DOHH2 (cell line): Measurements from ENCODE around the gene KCNK5.

ENCODE experiments used
- H3F3A ChIP-seq: fragments of 200-600 bp; sonication (generic), shearing (Covaris generic); 2 replicates; pipeline ENCODE4 v1.6.0; 2016; ENCODE audit warnings: antibody characterized with exemption, mild to moderate bottlenecking; ENCODE audit not compliant: control insufficient read depth, insufficient read depth
- H3K27ac ChIP-seq: fragments of 200-600 bp; sonication (generic); 2 replicates; pipeline ENCODE4 v1.5.1; 2014; ENCODE audit warnings: low read depth, mild to moderate bottlenecking, low read length, moderate library complexity
- H3K27me3 ChIP-seq: fragments of 200-600 bp; sonication (generic); 2 replicates; pipeline ENCODE4 v1.6.1; 2014; ENCODE audit warnings: mild to moderate bottlenecking, low read length, mixed read lengths; ENCODE audit not compliant: control insufficient read depth
- H3K36me3 ChIP-seq: fragments of 200-600 bp; sonication (generic); 2 replicates; pipeline ENCODE4 v1.6.1; 2014; ENCODE audit warnings: mild to moderate bottlenecking, low read length, moderate library complexity, mixed read lengths; ENCODE audit not compliant: control insufficient read depth
- H3K4me1 ChIP-seq: fragments of 200-600 bp; sonication (generic); 2 replicates; pipeline ENCODE4 v1.6.1; 2014; ENCODE audit warnings: mild to moderate bottlenecking, low read length, mixed read lengths; ENCODE audit not compliant: control insufficient read depth
- H3K4me2 ChIP-seq: fragments of 200-600 bp; sonication (generic); 2 replicates; pipeline ENCODE4 v1.6.0; 2014; ENCODE audit warnings: mild to moderate bottlenecking, low read length, moderate library complexity
- H3K4me3 ChIP-seq: fragments of 200-600 bp; sonication (generic); 2 replicates; pipeline ENCODE4 v1.5.1; 2014; ENCODE audit warnings: mild to moderate bottlenecking, low read length, mixed read lengths
- H3K79me2 ChIP-seq: fragments of 200-600 bp; sonication (generic); 2 replicates; pipeline ENCODE4 v1.6.1; 2014; ENCODE audit warnings: mild to moderate bottlenecking, low read length, mixed read lengths; ENCODE audit not compliant: control insufficient read depth
- H3K9me2 ChIP-seq: fragments of 200-600 bp; sonication (generic); replicated peaks from 2 replicates; pipeline ENCODE4 v1.6.1; 2014; ENCODE audit warnings: mild to moderate bottlenecking, low read length, mixed read lengths; ENCODE audit not compliant: control insufficient read depth
- H3K9me3 ChIP-seq: fragments of 200-600 bp; sonication (generic); 2 replicates; pipeline ENCODE4 v1.6.1; 2014; ENCODE audit warnings: antibody characterized with exemption, low read length, mixed read lengths; ENCODE audit not compliant: control insufficient read depth, insufficient read depth
- H4K20me1 ChIP-seq: fragments of 200-600 bp; sonication (generic); 2 replicates; pipeline ENCODE4 v1.6.0; 2014; ENCODE audit warnings: low read depth, mild to moderate bottlenecking, antibody characterized with exemption, low read length, moderate library complexity; ENCODE audit not compliant: control insufficient read depth, insufficient read depth
- EZH2phosphoT487 ChIP-seq: fragments of 200-600 bp; sonication (generic); IDR thresholded peaks from 2 replicates; pipeline ENCODE4 v1.6.1; 2017; ENCODE audit warnings: borderline replicate concordance, mild to moderate bottlenecking, antibody characterized with exemption, low read length, moderate library complexity, mixed read lengths
- TF ChIP-seq, protein P1 (sequence below): fragments of 200-600 bp; sonication (generic); IDR thresholded peaks from one replicate; pipeline ENCODE4 v1.5.1; 2014; ENCODE audit warnings: antibody characterized with exemption, mild to moderate bottlenecking, low read depth, low read length; ENCODE audit not compliant: poor library complexity, severe bottlenecking

The KCNK5 gene

DNA sequence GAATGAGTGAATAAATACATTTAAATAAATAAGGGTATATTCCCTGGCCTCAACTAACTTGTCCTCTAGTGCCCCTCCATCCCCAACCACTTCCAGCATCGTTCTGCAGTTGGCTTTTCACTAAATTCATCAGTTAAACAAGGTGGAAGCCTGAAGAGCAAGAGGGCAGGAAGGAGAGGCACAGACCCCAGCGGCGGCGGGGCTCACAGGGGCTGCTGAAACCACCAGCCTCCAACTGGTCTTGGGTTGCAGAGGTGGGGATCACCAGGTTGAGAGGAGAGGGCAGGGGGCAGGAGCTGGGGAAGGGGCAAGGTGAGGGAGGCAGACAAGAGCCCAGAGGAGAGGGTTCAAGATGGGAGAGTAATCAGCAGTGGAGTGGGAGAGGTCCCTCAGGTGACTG lies 27.1 kb downstream of the KCNK5 start:
- Histone ChIP-seq H3K27me3 (no peaks in the 10 kb centered on the region), H3K36me3 (no peaks in the 10 kb centered on the region), H3K4me1 (peaks cover 14% of the 10 kb centered on the region), H3K4me3 (no peak overlapping the region), H3K27ac (no peak overlapping the region), H3F3A (no peaks in the 10 kb centered on the region), H3K4me2 (no peak overlapping the region), H4K20me1 (no peaks in the 10 kb centered on the region), H3K9me2 (no peaks in the 10 kb centered on the region), H3K79me2 (no peaks in the 10 kb centered on the region), H3K9me3 (no peaks in the 10 kb centered on the region)
- TF ChIP-seq EZH2phosphoT487 = no peak
- TF ChIP-seq, protein P1, sequence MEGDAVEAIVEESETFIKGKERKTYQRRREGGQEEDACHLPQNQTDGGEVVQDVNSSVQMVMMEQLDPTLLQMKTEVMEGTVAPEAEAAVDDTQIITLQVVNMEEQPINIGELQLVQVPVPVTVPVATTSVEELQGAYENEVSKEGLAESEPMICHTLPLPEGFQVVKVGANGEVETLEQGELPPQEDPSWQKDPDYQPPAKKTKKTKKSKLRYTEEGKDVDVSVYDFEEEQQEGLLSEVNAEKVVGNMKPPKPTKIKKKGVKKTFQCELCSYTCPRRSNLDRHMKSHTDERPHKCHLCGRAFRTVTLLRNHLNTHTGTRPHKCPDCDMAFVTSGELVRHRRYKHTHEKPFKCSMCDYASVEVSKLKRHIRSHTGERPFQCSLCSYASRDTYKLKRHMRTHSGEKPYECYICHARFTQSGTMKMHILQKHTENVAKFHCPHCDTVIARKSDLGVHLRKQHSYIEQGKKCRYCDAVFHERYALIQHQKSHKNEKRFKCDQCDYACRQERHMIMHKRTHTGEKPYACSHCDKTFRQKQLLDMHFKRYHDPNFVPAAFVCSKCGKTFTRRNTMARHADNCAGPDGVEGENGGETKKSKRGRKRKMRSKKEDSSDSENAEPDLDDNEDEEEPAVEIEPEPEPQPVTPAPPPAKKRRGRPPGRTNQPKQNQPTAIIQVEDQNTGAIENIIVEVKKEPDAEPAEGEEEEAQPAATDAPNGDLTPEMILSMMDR = no peak

DNA sequence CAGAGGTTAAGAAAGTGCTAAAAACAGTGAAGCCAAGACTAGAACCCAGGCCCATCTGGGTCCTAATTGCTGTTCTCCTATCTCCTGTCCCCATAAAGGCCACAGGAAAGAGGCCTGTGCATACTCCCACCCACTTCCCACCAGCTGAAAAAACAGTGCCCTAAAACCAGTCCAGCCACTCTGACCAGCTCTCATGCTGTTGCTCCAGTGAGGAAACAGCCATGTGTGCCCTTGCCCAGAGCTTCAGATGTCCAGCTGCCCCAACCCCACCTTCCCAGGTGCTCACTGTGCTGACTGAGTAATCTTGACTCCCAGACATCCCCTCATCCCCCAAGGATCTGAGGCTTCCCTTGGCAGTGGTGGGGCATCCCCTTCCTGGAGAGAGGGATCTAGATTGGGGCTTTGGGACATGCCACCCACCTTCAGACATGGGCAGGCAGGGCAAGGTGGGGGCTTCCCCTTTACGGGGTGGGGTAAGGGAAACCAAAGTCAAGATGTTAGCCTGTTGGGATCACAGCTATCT lies 28.7 kb downstream of the KCNK5 start:
- H3F3A ChIP-seq = no peaks in the 10 kb centered on the region
- H3K4me2 ChIP-seq = no peak overlapping the region
- H3K79me2 ChIP-seq = no peaks in the 10 kb centered on the region
- no peak overlapping the region for H3K4me3 ChIP-seq
- TF ChIP-seq, protein P1 = no peak
- no peak for TF ChIP-seq EZH2phosphoT487
- no peaks in the 10 kb centered on the region for H3K27me3 ChIP-seq
- no peaks in the 10 kb centered on the region for H3K9me2 ChIP-seq
- H3K27ac ChIP-seq = no peak overlapping the region
- no peaks in the 10 kb centered on the region for H4K20me1 ChIP-seq
- peaks cover 18% of the 10 kb centered on the region for H3K4me1 ChIP-seq
- H3K36me3 ChIP-seq = no peaks in the 10 kb centered on the region
- no peaks in the 10 kb centered on the region for H3K9me3 ChIP-seq

DNA sequence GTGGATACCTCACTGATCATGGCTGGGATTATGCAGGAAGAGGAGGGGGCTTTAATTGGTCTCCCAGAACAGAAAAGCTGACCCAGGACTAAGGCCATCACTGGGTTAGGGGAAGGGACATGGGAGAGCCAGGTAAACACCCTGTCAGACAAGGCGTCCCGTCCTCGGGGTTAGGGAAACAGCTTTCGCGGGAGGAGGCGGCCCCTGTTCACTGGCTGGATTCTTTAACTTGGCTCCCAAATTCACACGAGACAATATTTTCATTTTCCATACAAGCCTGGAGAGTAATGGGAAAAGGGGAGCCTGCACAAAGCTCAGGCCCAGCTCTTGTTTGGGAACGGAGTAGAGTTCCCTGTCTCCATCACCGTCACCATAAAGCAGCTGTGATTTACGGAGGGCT lies 29.3 kb downstream of the KCNK5 start:
- H3K27ac ChIP-seq = no peak overlapping the region
- H4K20me1 ChIP-seq = no peaks in the 10 kb centered on the region
- no peaks in the 10 kb centered on the region for H3F3A ChIP-seq
- H3K9me2 ChIP-seq = no peaks in the 10 kb centered on the region
- no peak overlapping the region for H3K4me3 ChIP-seq
- no peaks in the 10 kb centered on the region for H3K36me3 ChIP-seq
- no peaks in the 10 kb centered on the region for H3K79me2 ChIP-seq
- H3K27me3 ChIP-seq = no peaks in the 10 kb centered on the region
- H3K4me1 ChIP-seq = peaks cover 18% of the 10 kb centered on the region
- H3K4me2 ChIP-seq = no peak overlapping the region
- TF ChIP-seq, protein P1 = no peak
- H3K9me3 ChIP-seq = no peaks in the 10 kb centered on the region
